ENCODE results near the gene TMEM11.
"Not testable (repeated sequence)": the region's sequence is repeated elsewhere in the genome, so short reads cannot be mapped to it uniquely, and the experiment has no call there.

The TMEM11 gene

GRCh38 chr17:21210411-21211076 is 3.4 kb downstream of the TMEM11 start:
- DNase-seq = no peak

GRCh38 chr17:21209511-21210175 is 4.3 kb downstream of the TMEM11 start:
- DNase-seq = no peak

GRCh38 chr17:21208352-21208751 is 5.6 kb downstream of the TMEM11 start:
- DNase-seq = no peak

- no peak for DNase-seq
Observed at GRCh38 chr17:21204935-21205334, 9.0 kb downstream of the TMEM11 start.

GRCh38 chr17:21202512-21202911 is 11.4 kb downstream of the TMEM11 start:
- no peak for DNase-seq

GRCh38 chr17:21201874-21202273 is 12.1 kb downstream of the TMEM11 start:
- no peak for DNase-seq

GRCh38 chr17:21201298-21201595 is 12.7 kb downstream of the TMEM11 start:
- no peak for DNase-seq

GRCh38 chr17:21200590-21201297 is 13.2 kb downstream of the TMEM11 start:
- DNase-seq = no peak

- no peak for DNase-seq
Observed at GRCh38 chr17:21199856-21200255, 14.1 kb downstream of the TMEM11 start.

GRCh38 chr17:21199311-21199710 is 14.7 kb downstream of the TMEM11 start:
- DNase-seq = no peak

- no peak for DNase-seq
Observed at GRCh38 chr17:21198411-21198810, 15.6 kb downstream of the TMEM11 start.

- DNase-seq = no peak
Observed at GRCh38 chr17:21196126-21196525, 17.8 kb downstream of the TMEM11 start.

GRCh38 chr17:21194703-21195102 is 19.3 kb downstream of the TMEM11 start:
- no peak for DNase-seq

- DNase-seq = no peak
Observed at GRCh38 chr17:21194226-21194625, 19.7 kb downstream of the TMEM11 start.

GRCh38 chr17:21193031-21193430 is 20.9 kb downstream of the TMEM11 start:
- DNase-seq = no peak

- not testable (repeated sequence) for DNase-seq
Observed at GRCh38 chr17:21192414-21192813, 21.5 kb downstream of the TMEM11 start.

- DNase-seq = no peak
Observed at GRCh38 chr17:21191698-21192097, 22.3 kb downstream of the TMEM11 start.

GRCh38 chr17:21190078-21190477 is 23.9 kb downstream of the TMEM11 start:
- no peak for DNase-seq

GRCh38 chr17:21189361-21189760 is 24.6 kb downstream of the TMEM11 start:
- DNase-seq = no peak

- DNase-seq = no peak
Observed at GRCh38 chr17:21186399-21187187, 27.4 kb downstream of the TMEM11 start.

- no peak for DNase-seq
Observed at GRCh38 chr17:21185061-21185460, 28.9 kb downstream of the TMEM11 start.

- DNase-seq = no peak
Observed at GRCh38 chr17:21184570-21184969, 29.4 kb downstream of the TMEM11 start.

- DNase-seq = no peak
Observed at GRCh38 chr17:21183468-21183867, 30.5 kb downstream of the TMEM11 start.

Data from GOT3 (cell line).